Loucy (cell line): ENCODE data around the gene TNFRSF19.

Experiments
- CTCF ChIP-seq: fragments of 200-600 bp; sonication (generic); conservative IDR thresholded peaks from 2 replicates; pipeline ENCODE4 v1.5.1; 2014; ENCODE audit warnings: mild to moderate bottlenecking, antibody characterized with exemption, low read length
- EZH2phosphoT487 ChIP-seq: fragments of 200-600 bp; IDR thresholded peaks from 2 replicates; pipeline ENCODE4 v1.6.1; 2018; ENCODE audit warnings: antibody characterized with exemption, mild to moderate bottlenecking, moderate library complexity, borderline replicate concordance

GRCh38 chr13:23667750-23668149 is 97.5 kb downstream of the TNFRSF19 start:
- peak; percentile 45 for TF ChIP-seq CTCF
- no peak for TF ChIP-seq EZH2phosphoT487
